Activated CD4-positive, alpha-beta T cell treated with anti-CD3 and anti-CD28 coated beads for 24 hours (primary cell): ENCODE results near the gene TSBP1.
A peak's percentile ranks its signal among the peaks of the same experiment; 100 is the strongest.
"Not testable (repeated sequence)": the region's sequence is repeated elsewhere in the genome, so short reads cannot be mapped to it uniquely, and the experiment has no call there.

Experiments used
- DNase-seq, 2 donors: peaks; one replicate each; pipeline ENCODE4 v3.0.0-alpha.2; 2020; ENCODE audit warnings: low read depth in 2 of 2

TSBP1 gene

GRCh38 chr6:32288426-32288825 is 83.3 kb downstream of the TSBP1 start:
- no peak for DNase-seq

- not testable (repeated sequence) for DNase-seq
Measured at GRCh38 chr6:32273801-32274577, 97.7 kb downstream of the TSBP1 start.

DNA sequence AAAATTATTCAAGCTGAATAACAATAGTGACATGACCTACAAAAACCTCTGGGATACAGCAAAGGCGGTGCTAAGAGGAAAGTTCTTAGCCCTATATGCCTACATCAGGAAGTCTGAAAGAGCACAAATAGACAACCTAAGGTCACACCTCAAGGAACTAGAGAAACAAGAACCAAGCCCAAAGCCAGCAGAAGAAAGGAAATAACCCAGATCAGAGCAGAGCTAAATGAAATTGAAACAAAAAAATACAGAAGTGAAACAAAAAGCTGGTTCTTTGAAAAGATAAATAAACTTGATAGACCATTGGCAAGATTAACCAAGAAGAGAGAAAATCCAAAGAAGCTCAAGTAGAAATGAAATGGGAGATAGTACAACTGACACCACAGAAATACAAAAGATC is 100.3 kb downstream of the TSBP1 start:
- no peak for DNase-seq

DNA sequence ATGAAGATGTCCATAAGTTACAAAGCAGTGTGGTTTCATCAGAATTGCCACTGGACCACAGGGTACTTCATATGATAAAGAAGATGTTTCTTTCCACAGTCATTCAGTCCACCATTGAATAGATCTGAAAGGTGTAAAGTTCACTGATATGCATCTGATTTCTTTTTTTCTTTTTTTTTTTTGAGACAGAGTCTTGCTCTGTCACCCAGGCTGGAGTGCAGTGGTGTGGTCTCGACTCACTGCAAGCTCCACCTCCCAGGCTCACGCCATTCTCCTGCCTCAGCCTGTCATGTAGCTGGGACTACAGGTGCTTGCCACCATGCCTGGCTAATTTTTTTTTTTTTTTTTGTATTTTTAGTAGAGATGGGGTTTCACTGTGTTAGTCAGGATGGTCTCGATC is 103.2 kb downstream of the TSBP1 start:
- DNase-seq, result not testable (repeated sequence)

GRCh38 chr6:32267035-32267434 is 104.7 kb downstream of the TSBP1 start:
- no peak for DNase-seq

DNA sequence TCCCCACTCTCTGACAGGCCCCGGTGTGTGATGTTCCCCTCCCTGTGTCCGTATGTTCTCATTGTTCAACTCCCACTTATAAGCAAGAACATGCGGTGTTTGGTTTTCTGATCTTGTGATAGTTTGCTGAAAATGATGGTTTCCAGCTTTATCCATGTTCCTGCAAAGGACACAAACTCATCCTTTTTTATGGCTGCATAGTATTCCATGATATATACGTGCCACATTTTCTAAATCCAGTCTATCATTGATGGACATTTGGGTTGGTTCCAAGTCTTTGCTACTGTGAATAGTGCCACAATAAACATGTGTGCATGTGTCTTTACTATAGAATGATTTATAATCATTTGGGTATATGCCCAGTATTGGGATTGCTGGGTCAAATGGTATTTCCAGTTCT is 114.4 kb downstream of the TSBP1 start:
- not testable (repeated sequence) for DNase-seq

DNA sequence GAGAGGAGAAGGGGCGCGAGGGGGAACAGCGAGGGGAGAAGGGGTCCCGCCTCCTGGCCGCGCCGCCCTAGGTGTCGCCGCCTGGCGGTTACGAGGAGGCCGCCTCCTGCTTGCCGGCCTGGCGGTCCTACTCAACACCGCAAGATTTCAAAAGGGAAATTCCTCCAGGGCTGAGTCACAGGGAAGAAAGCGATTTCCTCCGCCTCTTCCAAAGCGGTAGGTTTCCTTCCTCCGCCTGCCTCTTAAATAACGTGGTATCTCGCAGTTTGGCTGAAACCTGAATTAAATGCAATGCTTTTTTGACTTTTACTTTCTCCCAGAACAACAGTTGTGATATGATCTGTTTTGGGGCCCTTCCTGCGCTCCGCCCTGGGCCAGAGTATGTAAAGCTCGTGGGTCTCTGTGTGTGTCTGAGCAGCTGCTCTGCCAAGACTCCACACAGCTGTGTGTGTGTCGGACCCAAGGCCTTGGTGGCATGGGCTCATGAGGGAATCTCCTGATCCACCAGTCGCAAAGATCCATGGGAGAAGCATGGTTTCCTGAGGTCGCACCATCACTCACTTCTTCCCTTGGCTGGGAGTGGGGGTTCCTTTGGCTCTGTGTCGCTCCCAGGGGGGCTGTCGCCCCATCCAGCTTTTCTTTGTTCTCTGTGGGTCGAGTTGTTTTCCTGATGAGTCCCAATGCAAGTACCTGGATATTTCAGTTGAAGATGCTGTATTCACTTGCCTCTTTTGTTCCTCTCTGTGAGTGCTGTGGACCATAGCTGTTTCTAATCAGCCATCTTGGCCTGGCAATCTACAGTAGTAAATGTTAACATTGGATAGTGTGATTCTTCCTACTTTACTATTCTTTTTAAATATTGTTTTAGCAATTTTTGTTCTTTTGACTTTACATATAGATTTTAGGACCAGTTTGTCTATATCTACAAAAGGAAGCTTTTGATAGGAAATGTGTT is 116.2 kb downstream of the TSBP1 start:
- DNase-seq, result peak; percentile 51 to 58

DNA sequence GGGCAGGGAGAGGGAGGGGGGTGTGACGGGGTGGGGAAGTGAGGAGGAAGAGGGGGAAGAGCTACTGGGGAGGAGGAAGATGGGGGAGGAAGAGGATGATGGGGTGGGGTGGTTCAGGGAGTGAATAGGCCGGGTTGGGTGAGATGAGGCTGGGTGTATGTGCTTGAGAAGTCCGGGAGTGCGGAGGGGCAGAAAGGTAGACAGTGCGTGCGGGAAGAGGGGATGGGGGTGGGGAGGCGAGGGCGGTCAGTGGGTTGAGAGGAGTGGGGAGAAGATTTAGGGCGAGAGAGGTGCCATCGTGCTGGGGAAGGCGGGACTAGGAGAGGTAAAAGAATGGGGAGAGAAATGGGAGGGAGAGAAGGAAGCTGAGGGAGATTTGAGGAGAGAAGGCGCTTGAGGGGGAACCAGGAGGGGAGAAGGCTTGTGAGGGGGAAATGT is 116.9 kb downstream of the TSBP1 start:
- no peak for DNase-seq

DNA sequence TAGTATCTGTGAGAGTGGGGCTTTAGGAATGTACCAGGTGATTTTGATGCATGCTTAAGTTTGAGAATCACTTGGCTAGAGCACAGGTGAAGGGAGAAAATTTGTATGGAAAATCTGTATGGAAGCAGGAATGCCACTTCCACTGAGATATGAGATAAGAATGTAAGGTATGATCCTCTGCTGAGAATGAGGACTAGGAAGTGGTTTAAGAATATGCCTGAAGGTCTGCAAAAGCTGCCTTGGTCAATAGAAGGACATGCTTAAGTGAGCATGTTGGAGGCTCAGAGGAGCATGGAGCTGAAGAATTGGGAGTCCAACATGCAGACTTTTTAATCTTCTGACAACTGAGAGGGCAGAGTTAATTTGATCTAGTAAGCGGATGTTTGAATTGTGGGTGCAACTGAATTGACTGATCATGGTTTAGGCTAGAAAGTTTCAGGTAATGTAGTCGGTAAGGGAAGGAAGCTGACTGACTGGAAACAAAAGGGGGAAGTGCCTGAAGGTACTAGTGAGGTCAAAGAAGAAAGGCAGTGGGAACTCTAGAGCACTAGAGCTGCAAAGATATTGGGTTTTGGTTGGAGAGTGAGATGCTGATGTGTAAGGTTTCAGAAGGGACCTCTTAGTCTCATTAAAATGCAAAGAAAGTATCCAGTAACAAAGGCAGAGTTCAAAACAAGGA is 119.2 kb downstream of the TSBP1 start:
- no peak for DNase-seq

DNA sequence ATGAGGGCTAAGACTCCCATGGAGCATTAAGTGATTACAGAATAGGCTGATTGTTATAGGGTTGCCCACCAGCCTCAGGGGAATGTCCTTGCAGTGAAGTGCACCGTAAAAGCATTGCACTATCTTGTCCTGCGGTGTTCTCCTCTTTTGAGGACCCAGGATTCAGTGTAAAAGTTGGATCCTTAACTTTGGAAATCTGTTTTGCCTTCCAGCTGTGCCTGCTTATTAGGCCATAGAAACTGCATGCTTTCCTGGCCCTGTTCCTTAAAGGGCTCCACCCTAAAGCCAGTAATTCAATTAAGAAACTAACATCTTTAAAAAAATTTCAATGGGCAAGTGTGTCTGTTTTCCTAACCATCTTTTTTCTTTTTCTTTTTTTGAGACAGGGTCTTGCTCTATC is 122.4 kb downstream of the TSBP1 start:
- DNase-seq, result no peak

DNA sequence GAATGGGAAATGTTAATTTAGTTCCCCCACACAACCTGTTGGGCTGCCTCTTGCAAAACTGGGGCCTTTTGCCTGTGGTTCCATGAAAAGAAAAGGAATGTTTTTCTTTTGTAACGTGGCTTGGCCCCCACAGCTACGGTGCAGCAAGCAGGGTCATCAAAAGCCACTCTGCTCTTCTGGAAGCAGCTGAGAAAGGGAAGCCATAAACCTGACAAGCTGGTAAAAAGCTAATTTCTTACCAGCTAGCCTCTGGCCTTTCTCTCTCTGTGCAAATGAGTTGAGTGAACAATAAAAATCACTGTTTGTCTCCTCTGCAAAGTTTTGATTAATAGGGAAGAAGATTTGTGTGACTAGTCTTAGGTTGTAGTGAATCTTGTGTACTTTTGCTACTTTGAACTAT is 124.3 kb downstream of the TSBP1 start:
- DNase-seq, result no peak

GRCh38 chr6:32244946-32245398 is 126.7 kb downstream of the TSBP1 start:
- peak; percentile 55 to 62 for DNase-seq

GRCh38 chr6:32244270-32244669 is 127.4 kb downstream of the TSBP1 start:
- no peak for DNase-seq
